ENCODE results near the gene AIG1. TPM values are rescaled to one million over a fixed set of nuclear protein-coding genes. Genes with fewer than 3 reads are reported as not detected.

The AIG1 gene
- total and polyA plus RNA-seq, 2 donors (not counting 1 experiment from before 2014, with no cell fraction given): 40.6 to 42.2 TPM

DNA sequence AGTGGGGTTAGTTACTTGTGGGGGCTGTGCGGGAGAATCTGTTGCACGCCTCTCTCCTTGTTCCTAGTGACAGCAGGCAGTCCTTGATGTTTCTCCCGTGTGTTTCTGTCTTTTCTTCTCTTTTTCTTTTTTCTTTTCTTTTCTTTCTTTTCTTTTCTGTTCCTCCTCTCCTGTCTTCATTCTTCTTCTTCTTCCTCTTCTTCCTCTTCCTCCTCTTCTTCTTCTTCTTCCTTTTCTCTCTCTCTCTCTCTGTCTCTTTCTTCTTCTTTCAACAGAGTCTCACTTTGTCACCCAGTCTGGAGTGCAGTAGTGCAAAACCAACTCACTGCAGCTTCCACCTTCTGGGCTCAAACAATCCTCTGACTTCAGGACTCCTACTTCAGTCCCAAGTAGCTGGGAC lies 6.8 kb upstream of the AIG1 start:
- no peak overlapping the region for H3K4me2 ChIP-seq (ENCODE audit: extremely low read depth, insufficient read depth, low read length)
- H3K27me3 ChIP-seq (ENCODE audit: control insufficient read depth, insufficient read depth, low read length): no peaks in the 10 kb centered on the region
- H2AFZ ChIP-seq (ENCODE audit: low read length): no peak overlapping the region
- TF ChIP-seq, protein P1, sequence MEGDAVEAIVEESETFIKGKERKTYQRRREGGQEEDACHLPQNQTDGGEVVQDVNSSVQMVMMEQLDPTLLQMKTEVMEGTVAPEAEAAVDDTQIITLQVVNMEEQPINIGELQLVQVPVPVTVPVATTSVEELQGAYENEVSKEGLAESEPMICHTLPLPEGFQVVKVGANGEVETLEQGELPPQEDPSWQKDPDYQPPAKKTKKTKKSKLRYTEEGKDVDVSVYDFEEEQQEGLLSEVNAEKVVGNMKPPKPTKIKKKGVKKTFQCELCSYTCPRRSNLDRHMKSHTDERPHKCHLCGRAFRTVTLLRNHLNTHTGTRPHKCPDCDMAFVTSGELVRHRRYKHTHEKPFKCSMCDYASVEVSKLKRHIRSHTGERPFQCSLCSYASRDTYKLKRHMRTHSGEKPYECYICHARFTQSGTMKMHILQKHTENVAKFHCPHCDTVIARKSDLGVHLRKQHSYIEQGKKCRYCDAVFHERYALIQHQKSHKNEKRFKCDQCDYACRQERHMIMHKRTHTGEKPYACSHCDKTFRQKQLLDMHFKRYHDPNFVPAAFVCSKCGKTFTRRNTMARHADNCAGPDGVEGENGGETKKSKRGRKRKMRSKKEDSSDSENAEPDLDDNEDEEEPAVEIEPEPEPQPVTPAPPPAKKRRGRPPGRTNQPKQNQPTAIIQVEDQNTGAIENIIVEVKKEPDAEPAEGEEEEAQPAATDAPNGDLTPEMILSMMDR (conservative IDR thresholded peaks at IDR 0.05 in 1 of 2, IDR thresholded peaks at IDR 0.05 in 1 of 2; ENCODE audit: low read depth in 1 of 2, low read length in 2 of 2): no peak
- TF ChIP-seq EZH2 (IDR thresholded peaks at IDR 0.05; ENCODE audit: low read length, missing control alignments): no peak
- no peaks in the 10 kb centered on the region for H4K20me1 ChIP-seq (ENCODE audit: control insufficient read depth, extremely low read depth, insufficient read depth, low read length)
- H3K79me2 ChIP-seq (ENCODE audit: control insufficient read depth, insufficient read depth, low read length): no peaks in the 10 kb centered on the region
- H3K9ac ChIP-seq (ENCODE audit: insufficient read depth, low read length): no peak overlapping the region
- no peaks in the 10 kb centered on the region for H3K36me3 ChIP-seq (ENCODE audit: control insufficient read depth, insufficient read depth, low read length)
- DNase-seq (ENCODE audit: low read depth in 2 of 2): no peak
- H3K9me3 ChIP-seq (ENCODE audit: control insufficient read depth, insufficient read depth, low read depth, low read length): no peaks in the 10 kb centered on the region
- no peak overlapping the region for H3K27ac ChIP-seq (ENCODE audit: insufficient read depth, low read length)
- no peaks in the 10 kb centered on the region for H3K4me1 ChIP-seq (ENCODE audit: control insufficient read depth, extremely low read depth, insufficient read depth, low read length)
- no peak overlapping the region for H3K4me3 ChIP-seq (replicated peaks in 1 of 4; ENCODE audit: control extremely low read depth in 1 of 4, insufficient read depth in 1 of 4, low read depth in 3 of 4, low read length in 4 of 4)

DNA sequence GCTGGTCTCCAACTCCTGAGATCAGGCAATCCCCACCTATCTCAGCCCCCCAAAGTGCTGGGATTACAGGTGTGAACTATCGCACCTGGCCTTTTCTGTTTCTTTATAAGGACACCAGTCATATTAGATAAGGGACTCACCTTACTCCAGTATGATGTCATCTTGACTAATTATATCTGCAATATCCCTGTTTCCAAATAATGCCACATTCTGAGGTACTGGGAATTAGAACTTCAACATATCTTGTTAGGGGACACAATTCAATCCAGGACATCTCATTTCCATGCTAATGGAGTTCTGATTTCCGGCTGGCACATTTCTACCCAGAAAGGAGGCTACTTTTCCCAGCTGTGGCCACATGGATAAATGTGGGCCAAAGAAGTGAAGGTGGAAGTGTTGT lies 6.4 kb upstream of the AIG1 start:
- no peaks in the 10 kb centered on the region for H3K4me1 ChIP-seq (ENCODE audit: control insufficient read depth, extremely low read depth, insufficient read depth, low read length)
- H3K27ac ChIP-seq (ENCODE audit: insufficient read depth, low read length): no peak overlapping the region
- no peaks in the 10 kb centered on the region for H3K36me3 ChIP-seq (ENCODE audit: control insufficient read depth, insufficient read depth, low read length)
- DNase-seq (ENCODE audit: low read depth in 2 of 2): no peak
- no peaks in the 10 kb centered on the region for H3K27me3 ChIP-seq (ENCODE audit: control insufficient read depth, insufficient read depth, low read length)
- H4K20me1 ChIP-seq (ENCODE audit: control insufficient read depth, extremely low read depth, insufficient read depth, low read length): no peaks in the 10 kb centered on the region
- H3K4me3 ChIP-seq (replicated peaks in 1 of 4; ENCODE audit: control extremely low read depth in 1 of 4, insufficient read depth in 1 of 4, low read depth in 3 of 4, low read length in 4 of 4): no peak overlapping the region
- no peaks in the 10 kb centered on the region for H3K9me3 ChIP-seq (ENCODE audit: control insufficient read depth, insufficient read depth, low read depth, low read length)
- H2AFZ ChIP-seq (ENCODE audit: low read length): no peak overlapping the region
- H3K9ac ChIP-seq (ENCODE audit: insufficient read depth, low read length): no peak overlapping the region
- TF ChIP-seq, protein P1 (conservative IDR thresholded peaks at IDR 0.05 in 1 of 2, IDR thresholded peaks at IDR 0.05 in 1 of 2; ENCODE audit: low read depth in 1 of 2, low read length in 2 of 2): no peak
- TF ChIP-seq EZH2 (IDR thresholded peaks at IDR 0.05; ENCODE audit: low read length, missing control alignments): no peak
- no peak overlapping the region for H3K4me2 ChIP-seq (ENCODE audit: extremely low read depth, insufficient read depth, low read length)
- H3K79me2 ChIP-seq (ENCODE audit: control insufficient read depth, insufficient read depth, low read length): no peaks in the 10 kb centered on the region

DNA sequence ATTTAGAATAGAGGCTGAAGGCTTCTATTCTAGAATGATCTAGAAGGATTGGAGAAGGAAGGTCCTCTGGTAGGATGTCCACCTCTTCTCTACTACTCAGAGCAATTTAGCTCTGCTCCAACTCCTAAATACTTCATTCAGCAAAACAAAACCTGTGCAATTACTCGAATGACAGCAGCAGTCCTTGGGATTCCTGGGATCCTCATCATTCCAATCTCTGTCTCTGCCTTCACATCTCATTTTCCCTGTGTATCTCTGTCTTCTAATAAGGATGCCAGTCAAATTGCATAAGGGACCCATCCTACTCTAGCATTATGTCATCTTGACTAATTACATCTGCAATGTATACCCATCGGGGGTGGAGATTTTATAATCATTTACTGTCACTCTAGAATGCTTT lies 5.5 kb upstream of the AIG1 start:
- no peaks in the 10 kb centered on the region for H3K36me3 ChIP-seq (ENCODE audit: control insufficient read depth, insufficient read depth, low read length)
- H4K20me1 ChIP-seq (ENCODE audit: control insufficient read depth, extremely low read depth, insufficient read depth, low read length): no peaks in the 10 kb centered on the region
- no peaks in the 10 kb centered on the region for H3K9me3 ChIP-seq (ENCODE audit: control insufficient read depth, insufficient read depth, low read depth, low read length)
- no peaks in the 10 kb centered on the region for H3K79me2 ChIP-seq (ENCODE audit: control insufficient read depth, insufficient read depth, low read length)
- DNase-seq (ENCODE audit: low read depth in 2 of 2): no peak
- no peak overlapping the region for H3K27ac ChIP-seq (ENCODE audit: insufficient read depth, low read length)
- H2AFZ ChIP-seq (ENCODE audit: low read length): no peak overlapping the region
- no peak overlapping the region for H3K4me2 ChIP-seq (ENCODE audit: extremely low read depth, insufficient read depth, low read length)
- H3K9ac ChIP-seq (ENCODE audit: insufficient read depth, low read length): no peak overlapping the region
- no peaks in the 10 kb centered on the region for H3K27me3 ChIP-seq (ENCODE audit: control insufficient read depth, insufficient read depth, low read length)
- no peak for TF ChIP-seq EZH2 (IDR thresholded peaks at IDR 0.05; ENCODE audit: low read length, missing control alignments)
- TF ChIP-seq, protein P1 (conservative IDR thresholded peaks at IDR 0.05 in 1 of 2, IDR thresholded peaks at IDR 0.05 in 1 of 2; ENCODE audit: low read depth in 1 of 2, low read length in 2 of 2): no peak
- H3K4me1 ChIP-seq (ENCODE audit: control insufficient read depth, extremely low read depth, insufficient read depth, low read length): no peaks in the 10 kb centered on the region
- H3K4me3 ChIP-seq (replicated peaks in 1 of 4; ENCODE audit: control extremely low read depth in 1 of 4, insufficient read depth in 1 of 4, low read depth in 3 of 4, low read length in 4 of 4): no peak overlapping the region
